ENCODE measurements around the gene ACTR8. TPM values are rescaled to one million over a fixed set of nuclear protein-coding genes. Genes with fewer than 3 reads are reported as not detected.

ACTR8 gene
- total RNA-seq, 2 experiments from 2014 or later = 13.7 to 14.3 TPM

DNA sequence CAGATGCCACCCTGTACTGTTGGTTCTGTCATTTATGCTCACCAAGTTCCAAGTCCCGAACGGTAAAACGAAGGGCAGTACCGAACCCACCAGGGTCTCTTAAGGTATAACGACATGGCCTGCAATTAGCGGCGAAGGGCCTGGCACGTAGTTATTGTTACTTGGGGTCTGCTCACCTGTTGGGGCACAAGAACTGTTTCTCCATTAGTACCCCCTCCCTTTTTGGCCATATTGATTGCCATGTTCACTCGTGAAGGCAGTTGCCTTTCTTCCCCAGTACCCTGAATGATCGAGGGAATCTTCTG, 35.1 kb downstream of the ACTR8 start:
- intact Hi-C loops (cut with DNase I, micrococcal nuclease) = no loop called here
- TF ChIP-seq, protein P1, sequence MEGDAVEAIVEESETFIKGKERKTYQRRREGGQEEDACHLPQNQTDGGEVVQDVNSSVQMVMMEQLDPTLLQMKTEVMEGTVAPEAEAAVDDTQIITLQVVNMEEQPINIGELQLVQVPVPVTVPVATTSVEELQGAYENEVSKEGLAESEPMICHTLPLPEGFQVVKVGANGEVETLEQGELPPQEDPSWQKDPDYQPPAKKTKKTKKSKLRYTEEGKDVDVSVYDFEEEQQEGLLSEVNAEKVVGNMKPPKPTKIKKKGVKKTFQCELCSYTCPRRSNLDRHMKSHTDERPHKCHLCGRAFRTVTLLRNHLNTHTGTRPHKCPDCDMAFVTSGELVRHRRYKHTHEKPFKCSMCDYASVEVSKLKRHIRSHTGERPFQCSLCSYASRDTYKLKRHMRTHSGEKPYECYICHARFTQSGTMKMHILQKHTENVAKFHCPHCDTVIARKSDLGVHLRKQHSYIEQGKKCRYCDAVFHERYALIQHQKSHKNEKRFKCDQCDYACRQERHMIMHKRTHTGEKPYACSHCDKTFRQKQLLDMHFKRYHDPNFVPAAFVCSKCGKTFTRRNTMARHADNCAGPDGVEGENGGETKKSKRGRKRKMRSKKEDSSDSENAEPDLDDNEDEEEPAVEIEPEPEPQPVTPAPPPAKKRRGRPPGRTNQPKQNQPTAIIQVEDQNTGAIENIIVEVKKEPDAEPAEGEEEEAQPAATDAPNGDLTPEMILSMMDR (IDR thresholded peaks at IDR 0.05) = no peak
- H3K4me1 Mint-ChIP-seq (ENCODE audit: low read depth) = peaks cover 3% of the 10 kb centered on the region
- POLR2A ChIA-PET = no interaction called here
- Histone ChIP-seq H3K36me3 (ENCODE audit: insufficient read depth, low read length) (no peaks in the 10 kb centered on the region), H3K27ac (ENCODE audit: low read depth in 1 of 2, low read length in 2 of 2) (no peak overlapping the region), H3K4me3 (ENCODE audit: low read length) (peak overlapping the region; percentile 14), H3K9me3 (ENCODE audit: control insufficient read depth in 1 of 2, insufficient read depth in 1 of 2, low read length in 2 of 2) (no peaks in the 10 kb centered on the region), H3K27me3 (ENCODE audit: control insufficient read depth in 1 of 2, insufficient read depth in 2 of 2, low read length in 2 of 2) (peaks cover 40 to 60% of the 10 kb centered on the region in 2 experiments), H3K4me1 (ENCODE audit: insufficient read depth, low read length) (peaks cover 13% of the 10 kb centered on the region)
- no peaks in the 10 kb centered on the region for H3K36me3 Mint-ChIP-seq (ENCODE audit: low read depth)
- no peak overlapping the region for H3K27ac Mint-ChIP-seq
- ATAC-seq (ENCODE audit: poor library complexity) = no peak
- peaks cover 64% of the 10 kb centered on the region for H3K27me3 Mint-ChIP-seq
- H3K4me3 Mint-ChIP-seq = peak overlapping the region; percentile 23
- CTCF ChIA-PET = no interaction called here
- no peak for DNase-seq
- no peaks in the 10 kb centered on the region for H3K9me3 Mint-ChIP-seq

DNA sequence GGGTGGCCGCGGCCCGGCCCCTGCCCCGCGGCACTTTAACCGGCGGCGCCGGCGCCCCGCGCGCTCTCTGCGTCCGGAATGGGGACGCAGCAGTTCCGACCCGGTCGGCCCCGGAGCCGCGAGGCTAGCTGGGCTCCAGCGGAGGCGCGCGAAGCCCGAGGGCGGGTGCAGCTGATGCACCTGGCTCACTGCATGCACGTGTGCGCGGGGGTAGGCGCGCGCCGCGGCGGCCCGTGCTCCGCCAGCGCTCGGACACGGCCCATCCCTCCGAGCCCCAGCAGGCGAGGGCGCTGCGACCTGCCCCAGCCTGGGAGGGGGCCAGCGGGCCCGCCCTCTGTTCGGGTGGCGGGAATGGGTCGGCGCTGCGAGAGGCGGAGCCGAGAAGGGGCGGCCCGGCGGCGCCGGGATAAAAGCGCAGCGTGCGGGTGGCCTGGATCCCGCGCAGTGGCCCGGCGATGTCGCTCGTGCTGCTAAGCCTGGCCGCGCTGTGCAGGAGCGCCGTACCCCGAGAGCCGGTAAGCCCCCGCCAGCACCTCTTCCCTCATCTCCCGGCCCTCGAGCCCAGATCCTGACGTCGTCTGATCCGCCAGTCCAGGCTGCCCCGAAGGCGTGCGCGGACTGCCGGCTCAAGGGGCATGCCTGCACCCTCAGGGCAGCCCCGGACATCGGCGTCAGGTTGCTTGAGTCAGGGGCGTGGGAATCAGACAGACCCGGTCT, 35.7 kb downstream of the ACTR8 start, which contains the start of the genes CHDH and IL17RB:
TSS of gene CHDH (minus strand) at position 286 of the 717 bp plus-strand sequence. CDS start 22,411 bp downstream, outside the sequence.
TSS of gene IL17RB (plus strand) at position 435 of the 717 bp plus-strand sequence. CDS start at position 456, 21 bp downstream.
- TF ChIP-seq, protein P1 (IDR thresholded peaks at IDR 0.05) = no peak
- POLR2A ChIA-PET = no interaction called here
- no peak within 1 kb of the TSS for H3K27ac ChIP-seq (ENCODE audit: low read depth in 1 of 2, low read length in 2 of 2)
- no peaks in the 10 kb centered on the region for H3K36me3 ChIP-seq (ENCODE audit: insufficient read depth, low read length)
- Mint-ChIP-seq H3K9me3 (no peaks in the 10 kb centered on the region), H3K36me3 (ENCODE audit: low read depth) (no peaks in the 10 kb centered on the region), H3K4me3 (peak within 1 kb of the TSS; percentile 54), H3K4me1 (ENCODE audit: low read depth) (peaks cover 3% of the 10 kb centered on the region), H3K27me3 (peaks cover 60% of the 10 kb centered on the region), H3K27ac (no peak within 1 kb of the TSS)
- peaks cover 13% of the 10 kb centered on the region for H3K4me1 ChIP-seq (ENCODE audit: insufficient read depth, low read length)
- ATAC-seq (ENCODE audit: poor library complexity) (no peak), DNase-seq (peak in 2 of 14 experiments; percentile 7 to 18)
- intact Hi-C loops (cut with DNase I, micrococcal nuclease) = no loop called here
- peak within 1 kb of the TSS; percentile 29 for H3K4me3 ChIP-seq (ENCODE audit: low read length)
- CTCF ChIA-PET = no interaction called here
- H3K9me3 ChIP-seq (ENCODE audit: control insufficient read depth in 1 of 2, insufficient read depth in 1 of 2, low read length in 2 of 2) = no peaks in the 10 kb centered on the region
- peaks cover 37 to 60% of the 10 kb centered on the region in 2 experiments for H3K27me3 ChIP-seq (ENCODE audit: control insufficient read depth in 1 of 2, insufficient read depth in 2 of 2, low read length in 2 of 2)

DNA sequence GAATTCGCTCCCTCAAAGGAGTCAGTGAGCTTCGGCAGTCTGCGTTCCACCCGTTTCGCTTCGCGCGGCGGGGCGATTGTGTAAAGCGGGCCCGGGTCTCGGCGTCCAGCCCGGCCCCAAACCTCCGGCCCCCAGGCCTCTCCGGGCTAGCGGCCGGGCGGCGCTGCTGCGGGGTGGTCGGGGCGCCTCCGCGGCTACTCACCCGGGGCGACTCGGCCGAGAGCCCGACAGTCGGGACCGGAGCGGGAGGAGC, 36.1 kb downstream of the ACTR8 start:
- no peaks in the 10 kb centered on the region for H3K9me3 Mint-ChIP-seq
- POLR2A ChIA-PET = no interaction called here
- H3K36me3 Mint-ChIP-seq (ENCODE audit: low read depth) = no peaks in the 10 kb centered on the region
- Histone ChIP-seq H3K27me3 (ENCODE audit: control insufficient read depth in 1 of 2, insufficient read depth in 2 of 2, low read length in 2 of 2) (peaks cover 37 to 60% of the 10 kb centered on the region in 2 experiments), H3K9me3 (ENCODE audit: control insufficient read depth in 1 of 2, insufficient read depth in 1 of 2, low read length in 2 of 2) (no peaks in the 10 kb centered on the region), H3K27ac (ENCODE audit: low read depth in 1 of 2, low read length in 2 of 2) (no peak overlapping the region), H3K4me1 (ENCODE audit: insufficient read depth, low read length) (peaks cover 13% of the 10 kb centered on the region), H3K4me3 (ENCODE audit: low read length) (peak overlapping the region; percentile 29), H3K36me3 (ENCODE audit: insufficient read depth, low read length) (no peaks in the 10 kb centered on the region)
- DNase-seq (no peak), ATAC-seq (ENCODE audit: poor library complexity) (no peak)
- no peak overlapping the region for H3K27ac Mint-ChIP-seq
- TF ChIP-seq, protein P1 (IDR thresholded peaks at IDR 0.05) = no peak
- H3K27me3 Mint-ChIP-seq = peaks cover 55% of the 10 kb centered on the region
- peaks cover 3% of the 10 kb centered on the region for H3K4me1 Mint-ChIP-seq (ENCODE audit: low read depth)
- peak overlapping the region; percentile 11 for H3K4me3 Mint-ChIP-seq
- CTCF ChIA-PET = no interaction called here
- intact Hi-C loops (cut with DNase I, micrococcal nuclease) = no loop called here

Data from CD4-positive, alpha-beta T cell (primary cell).